SU-DHL-6 (cell line): ENCODE results near the gene NIM1K.
"Not testable (repeated sequence)": the region's sequence is repeated elsewhere in the genome, so short reads cannot be mapped to it uniquely, and the experiment has no call there.

Experiments
- H2AFZ ChIP-seq: fragments of 200-600 bp; sonication (generic); 2 replicates; pipeline ENCODE4 v1.6.1; 2014; ENCODE audit warnings: low read depth, mild to moderate bottlenecking, moderate library complexity, mixed read lengths, antibody characterized with exemption, low read length; ENCODE audit not compliant: severe bottlenecking
- H3F3A ChIP-seq: fragments of 200-600 bp; shearing (Covaris generic); 2 replicates; pipeline ENCODE4 v1.6.0; 2016; ENCODE audit warnings: antibody characterized with exemption, mild to moderate bottlenecking; ENCODE audit not compliant: insufficient read depth
- H3K27ac ChIP-seq: fragments of 200-600 bp; sonication (generic); 2 replicates; pipeline ENCODE4 v1.5.1; 2016; ENCODE audit warnings: low read depth, mild to moderate bottlenecking, low read length, moderate library complexity, mixed read lengths
- H3K27me3 ChIP-seq: fragments of 200-600 bp; sonication (generic), shearing (Covaris generic); 2 replicates; pipeline ENCODE4 v1.6.0; 2014; ENCODE audit warnings: mild to moderate bottlenecking, low read length
- H3K36me3 ChIP-seq: fragments of 200-600 bp; sonication (generic); 2 replicates; pipeline ENCODE4 v1.6.1; 2014; ENCODE audit warnings: mild to moderate bottlenecking, low read length, mixed read lengths
- H3K4me2 ChIP-seq: fragments of 300-600, 200-600 bp; shearing (Covaris generic), sonication (generic); 2 replicates; pipeline ENCODE4 v1.6.0; 2014; ENCODE audit warnings: low read length, low read depth, mild to moderate bottlenecking; ENCODE audit not compliant: poor library complexity, severe bottlenecking
- H3K4me3 ChIP-seq: fragments of 200-600 bp; sonication (generic); 2 replicates; pipeline ENCODE4 v1.5.1; 2014; ENCODE audit warnings: antibody characterized with exemption, low read length, mild to moderate bottlenecking, mixed read lengths; ENCODE audit not compliant: insufficient read depth, poor library complexity, severe bottlenecking
- H3K79me2 ChIP-seq: fragments of 200-600 bp; sonication (generic); 2 replicates; pipeline ENCODE4 v1.6.1; 2014; ENCODE audit warnings: mild to moderate bottlenecking, low read length, moderate library complexity; ENCODE audit not compliant: insufficient read depth
- H3K9ac ChIP-seq: fragments of 200-600 bp; sonication (generic); 2 replicates; pipeline ENCODE4 v1.7.0; 2014; ENCODE audit warnings: mild to moderate bottlenecking, low read length
- H3K9me2 ChIP-seq: fragments of 200-600 bp; sonication (generic); replicated peaks from 2 replicates; pipeline ENCODE4 v1.6.1; 2014; ENCODE audit warnings: low read length; ENCODE audit not compliant: insufficient read depth
- H3K9me3 ChIP-seq: fragments of 200-600 bp; sonication (generic); 2 replicates; pipeline ENCODE4 v1.6.1; 2014; ENCODE audit warnings: low read length, mixed read lengths; ENCODE audit not compliant: insufficient read depth
- H4K20me1 ChIP-seq: fragments of 200-600 bp; sonication (generic); 2 replicates; pipeline ENCODE4 v1.6.1; 2014; ENCODE audit warnings: low read depth, mild to moderate bottlenecking, antibody characterized with exemption, low read length, moderate library complexity, mixed read lengths
- CTCF ChIP-seq: fragments of 200-600 bp; sonication (generic); IDR thresholded peaks from one replicate; pipeline ENCODE4 v1.5.1; 2017; ENCODE audit warnings: antibody characterized with exemption, mild to moderate bottlenecking, low read length, moderate library complexity; ENCODE audit not compliant: insufficient read depth, poor library complexity, severe bottlenecking
- EZH2phosphoT487 ChIP-seq: fragments of 200-600 bp; sonication (generic), shearing (Covaris generic); conservative IDR thresholded peaks from 2 replicates; pipeline ENCODE4 v1.6.1; 2018; ENCODE audit warnings: mild to moderate bottlenecking, antibody characterized with exemption, low read length, moderate library complexity, mixed read lengths

Gene NIM1K

DNA sequence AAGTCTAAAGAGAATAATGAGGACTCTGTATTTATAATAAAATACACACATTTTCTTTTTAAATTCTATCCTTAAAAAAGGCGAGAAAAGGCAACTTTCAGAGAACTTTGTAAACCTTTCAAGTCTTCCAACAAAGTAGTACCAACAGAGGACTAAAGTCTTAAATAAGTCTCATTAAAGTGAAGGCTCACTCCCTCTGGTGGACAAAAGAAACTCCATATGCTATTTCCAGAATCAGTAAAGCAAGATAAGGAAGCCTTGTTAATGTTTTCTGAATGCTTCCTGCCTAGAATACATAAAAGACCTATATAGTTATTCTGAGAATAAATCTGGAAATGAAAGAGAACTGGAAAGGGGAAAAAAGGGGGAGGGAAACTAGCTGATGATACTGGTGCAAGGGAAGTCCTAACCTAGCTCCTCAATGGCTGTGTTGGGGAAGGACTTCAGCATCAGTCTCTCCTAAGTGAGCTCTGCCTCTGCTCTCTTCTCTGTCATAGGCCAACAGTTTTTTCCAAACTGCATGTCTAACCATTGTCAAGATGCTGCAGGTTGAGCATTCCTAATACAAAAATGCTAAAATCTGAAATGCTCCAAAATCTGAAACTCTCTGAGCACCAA lies 114.0 kb downstream of the NIM1K start:
- Histone ChIP-seq H3K79me2 (peaks cover 100% of the 10 kb centered on the region), H3F3A (peaks cover 27% of the 10 kb centered on the region), H4K20me1 (peaks cover 80% of the 10 kb centered on the region), H2AFZ (no peak overlapping the region), H3K4me2 (peak overlapping the region; percentile 13), H3K27ac (no peak overlapping the region), H3K9me2 (no peaks in the 10 kb centered on the region), H3K36me3 (peaks cover 50% of the 10 kb centered on the region), H3K9ac (no peak overlapping the region), H3K27me3 (no peaks in the 10 kb centered on the region), H3K9me3 (no peaks in the 10 kb centered on the region), H3K4me3 (no peak overlapping the region)
- TF ChIP-seq EZH2phosphoT487 (no peak), CTCF (peak; percentile 53)

DNA sequence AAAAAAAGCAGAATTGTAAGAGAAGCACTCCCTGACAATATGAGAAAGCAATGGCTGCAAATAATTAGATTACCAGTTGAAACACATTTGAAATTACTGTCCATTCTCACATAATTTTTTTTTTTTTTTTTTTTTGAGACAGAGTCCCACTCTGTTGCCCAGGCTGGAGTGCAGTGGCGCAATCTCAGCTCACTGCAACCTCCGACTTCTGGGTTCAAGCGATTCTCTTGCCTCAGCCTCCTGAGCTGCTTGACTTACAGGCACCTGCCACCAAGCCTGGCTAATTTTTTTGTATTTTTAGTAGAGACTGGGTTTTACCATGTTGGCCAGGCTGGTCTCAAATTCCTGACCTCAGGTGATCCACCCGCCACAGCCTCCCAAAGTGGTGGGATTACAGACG lies 114.9 kb downstream of the NIM1K start:
- H4K20me1 ChIP-seq, result peaks cover 82% of the 10 kb centered on the region
- not testable (repeated sequence) for H2AFZ ChIP-seq, H3K27me3 ChIP-seq, H3K27ac ChIP-seq, H3K4me3 ChIP-seq, H3K9ac ChIP-seq, H3K9me2 ChIP-seq, H3K9me3 ChIP-seq
- peak overlapping the region; percentile 13 for H3K4me2 ChIP-seq
- H3K79me2 ChIP-seq, result peaks cover 100% of the 10 kb centered on the region
- H3F3A ChIP-seq, result peaks cover 27% of the 10 kb centered on the region
- peaks cover 51% of the 10 kb centered on the region for H3K36me3 ChIP-seq

DNA sequence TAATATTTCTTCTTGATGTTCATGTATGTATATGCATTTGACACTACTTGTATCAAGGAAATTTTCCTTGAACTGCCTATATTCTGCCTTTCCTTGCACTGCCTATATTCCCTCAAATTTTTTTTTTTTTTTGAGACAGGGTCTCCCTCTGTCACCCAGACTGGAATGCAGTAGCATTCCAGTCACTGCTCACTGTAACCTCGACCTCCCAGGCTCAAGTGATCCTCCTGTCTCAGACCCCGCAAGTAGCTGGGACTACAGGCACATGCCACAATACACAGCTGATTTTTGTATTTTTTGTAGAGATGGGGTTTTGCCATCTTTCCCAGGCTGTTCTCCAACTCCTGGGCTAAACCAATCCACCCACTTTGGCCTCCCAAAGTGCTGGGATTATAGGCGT lies 117.1 kb downstream of the NIM1K start:
- Histone ChIP-seq H3K9me3 (no peaks in the 10 kb centered on the region), H3K4me3 (no peak overlapping the region), H3F3A (peaks cover 27% of the 10 kb centered on the region), H3K36me3 (peaks cover 46% of the 10 kb centered on the region), H3K27me3 (no peaks in the 10 kb centered on the region), H3K9me2 (no peaks in the 10 kb centered on the region), H3K9ac (peak overlapping the region; percentile 16; the same call in 1 of the 2 replicates), H3K27ac (0 out of 2 replicates have a peak overlapping the region, but pooled peaks have one; percentile 8), H3K4me2 (peak overlapping the region; percentile 96), H3K79me2 (peaks cover 91% of the 10 kb centered on the region), H2AFZ (no peak overlapping the region), H4K20me1 (peaks cover 67% of the 10 kb centered on the region)
- TF ChIP-seq CTCF (no peak), EZH2phosphoT487 (no peak)

- Histone ChIP-seq H3K27me3 (no peaks in the 10 kb centered on the region), H2AFZ (no peak overlapping the region), H3K4me3 (no peak overlapping the region), H3K9me2 (no peaks in the 10 kb centered on the region), H3K9me3 (no peaks in the 10 kb centered on the region), H3K4me2 (peak overlapping the region; percentile 96), H3K79me2 (peaks cover 85% of the 10 kb centered on the region), H3K36me3 (peaks cover 44% of the 10 kb centered on the region), H3K27ac (peak overlapping the region; percentile 8; the same call in 1 of the 2 replicates), H4K20me1 (peaks cover 63% of the 10 kb centered on the region), H3F3A (peaks cover 27% of the 10 kb centered on the region), H3K9ac (peak overlapping the region; percentile 16; the same call in 1 of the 2 replicates)
- no peak for TF ChIP-seq EZH2phosphoT487
- no peak for TF ChIP-seq CTCF
These were observed 117.6 kb downstream of the NIM1K start for GRCh38 chr5:43309637-43310036.
